Activated effector memory CD4-positive, alpha-beta T cell treated with anti-CD3 and anti-CD28 coated beads, Interleukin-2, amount 50 U/mL, for 16 hours (primary cell): ENCODE measurements around the gene PRKAR1B.
"Not testable (repeated sequence)": the region's sequence is repeated elsewhere in the genome, so short reads cannot be mapped to it uniquely, and the experiment has no call there.

Experiments used
- DNase-seq: peaks from one replicate; pipeline ENCODE4 v3.0.0-alpha.2; 2020

Gene PRKAR1B

GRCh38 chr7:551615-551970, 175.5 kb downstream of the PRKAR1B start:
- not testable (repeated sequence) for DNase-seq

DNA sequence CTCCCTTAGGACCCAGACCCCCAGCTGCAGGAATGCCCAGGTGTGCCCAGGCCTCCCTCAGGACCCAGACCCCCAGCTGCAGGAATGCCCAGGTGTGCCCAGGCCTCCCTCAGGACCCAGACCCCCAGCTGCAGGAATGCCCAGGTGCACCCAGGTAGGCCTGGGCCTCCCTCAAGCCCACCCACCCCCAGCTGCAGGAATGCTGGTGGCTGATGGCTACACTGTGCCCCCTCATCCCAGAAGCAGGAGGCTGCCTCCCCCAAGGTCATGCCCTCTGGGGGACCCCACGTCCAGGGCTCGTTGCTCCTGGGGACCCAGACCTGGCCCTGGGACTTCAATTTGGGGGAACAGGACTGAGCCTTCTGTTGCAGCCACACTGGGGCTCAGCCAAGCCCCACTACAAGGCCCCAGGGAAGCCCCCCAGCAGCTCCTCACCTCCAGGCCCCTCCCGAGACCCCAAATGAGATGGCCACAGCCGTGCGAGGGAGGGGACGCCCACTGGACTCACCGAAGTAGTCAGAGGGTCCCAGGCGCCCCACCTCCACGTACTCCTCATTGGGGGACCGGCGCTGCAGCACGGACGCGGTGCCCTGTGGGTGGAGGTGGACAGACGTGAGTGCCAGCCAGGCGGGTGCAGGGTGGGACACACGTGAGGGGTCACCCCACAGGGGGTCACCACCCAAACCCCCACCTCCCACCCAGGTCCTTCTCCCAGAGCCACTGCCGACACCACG, 176.0 kb downstream of the PRKAR1B start:
- no peak for DNase-seq

GRCh38 chr7:549891-550625, 177.0 kb downstream of the PRKAR1B start:
- DNase-seq = no peak

DNA sequence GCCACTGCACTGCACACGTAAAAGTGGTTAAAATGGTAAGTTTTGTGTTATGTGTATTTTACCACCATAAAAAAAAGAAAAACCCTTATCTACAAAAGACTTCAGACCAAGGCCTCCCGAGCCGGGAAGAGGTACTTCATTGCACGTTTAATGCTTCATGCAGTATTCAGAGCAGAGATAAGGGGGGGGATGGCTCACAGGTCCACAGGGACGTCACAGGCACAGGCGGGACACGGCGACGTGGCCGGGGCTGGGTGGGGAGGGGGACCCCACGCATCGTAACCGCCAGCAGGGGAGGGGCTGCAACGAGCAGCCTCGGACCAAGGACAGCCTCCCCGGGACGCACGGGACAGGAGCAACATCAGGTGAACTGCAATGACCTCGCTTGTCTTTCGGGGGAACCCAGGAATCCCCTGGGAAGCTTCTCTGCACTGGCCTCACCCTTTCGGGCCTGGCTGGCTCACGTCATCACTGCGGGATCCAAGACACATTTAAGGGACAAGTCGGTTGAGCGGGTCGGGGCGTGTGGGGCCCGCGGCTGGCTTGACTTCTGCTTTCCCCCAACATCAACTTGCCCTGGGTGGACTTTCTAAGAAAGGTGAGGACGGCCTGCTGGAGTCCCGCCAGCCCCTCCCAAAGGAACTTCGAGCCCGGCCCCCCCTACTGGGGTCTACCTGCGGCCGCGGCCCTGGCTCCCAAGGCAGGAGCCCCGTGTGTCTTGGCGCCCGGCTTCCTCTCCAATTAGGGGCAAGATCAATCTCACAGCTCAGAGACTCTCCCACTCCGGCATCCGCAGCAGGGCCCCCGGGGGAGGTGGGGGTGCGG, 177.8 kb downstream of the PRKAR1B start:
- no peak for DNase-seq

- DNase-seq = no peak
Observed at GRCh38 chr7:548401-548800, 178.7 kb downstream of the PRKAR1B start.

DNA sequence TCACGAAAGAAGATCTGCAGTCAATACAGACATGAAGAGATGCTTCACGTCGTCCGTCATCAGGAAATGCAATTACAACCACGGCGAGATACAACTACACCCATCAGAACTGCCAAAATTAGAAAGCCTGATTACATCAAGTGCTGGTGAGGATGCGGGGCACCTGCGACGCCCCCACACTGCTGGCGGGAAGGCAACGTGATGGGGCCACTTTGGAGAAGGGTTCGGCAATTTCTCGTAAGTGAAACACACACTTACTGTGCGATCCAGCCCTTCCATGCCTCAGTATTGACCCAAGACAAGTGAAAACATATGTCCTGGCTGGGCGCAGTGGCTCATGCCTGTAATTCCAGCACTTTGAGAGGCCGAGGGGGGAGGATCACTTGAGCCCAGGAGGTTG, 181.6 kb downstream of the PRKAR1B start:
- DNase-seq = no peak

GRCh38 chr7:544338-545221, 182.5 kb downstream of the PRKAR1B start:
- DNase-seq = no peak

- no peak for DNase-seq
Observed at GRCh38 chr7:543501-544337, 183.4 kb downstream of the PRKAR1B start.

- no peak for DNase-seq
Observed at GRCh38 chr7:542713-543500, 184.2 kb downstream of the PRKAR1B start.

DNA sequence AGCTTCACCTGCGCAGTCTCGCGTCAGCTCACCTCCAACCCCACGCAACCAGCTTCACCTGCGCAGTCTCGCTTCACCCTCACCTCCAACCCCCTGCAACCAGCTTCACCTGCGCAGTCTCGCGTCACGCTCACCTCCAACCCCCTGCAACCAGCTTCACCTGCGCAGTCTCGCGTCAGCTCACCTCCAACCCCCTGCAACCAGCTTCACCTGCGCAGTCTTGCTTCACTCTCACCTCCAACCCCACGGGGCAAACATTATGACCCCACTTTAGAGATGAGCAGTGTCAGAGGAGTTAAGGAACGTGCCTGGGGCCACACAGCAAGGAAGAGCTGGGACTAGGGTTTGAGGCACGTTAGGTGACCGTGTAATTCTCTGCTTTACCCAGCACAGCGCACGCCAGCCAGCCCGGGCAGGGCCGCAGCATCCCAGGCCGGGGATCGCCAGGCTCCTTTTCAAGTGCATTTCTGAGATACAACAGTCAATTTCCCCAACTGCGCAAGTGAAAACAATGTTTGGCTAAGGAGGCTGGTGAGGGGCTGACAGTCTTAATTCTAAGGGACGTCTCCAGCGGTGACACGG, 184.9 kb downstream of the PRKAR1B start:
- DNase-seq = no peak

DNA sequence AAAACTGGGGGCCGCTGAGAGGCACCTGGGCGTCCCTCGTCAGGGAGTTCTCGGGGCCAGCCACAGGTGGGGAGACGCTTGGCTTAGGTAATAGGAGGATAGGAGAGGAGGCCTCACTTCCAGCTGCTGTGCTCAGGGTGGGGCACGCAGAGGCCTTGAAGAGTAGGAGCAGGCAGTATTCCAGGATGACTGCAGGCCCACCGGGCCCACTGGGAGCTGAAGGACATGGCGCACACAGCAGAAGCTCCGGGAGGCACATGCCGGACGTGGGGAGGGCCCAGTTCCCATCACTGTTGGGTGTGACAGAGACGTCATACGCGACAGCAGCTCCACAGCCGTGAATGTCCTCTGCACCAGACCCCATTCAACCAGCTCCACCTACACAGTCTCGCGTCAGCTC, 185.4 kb downstream of the PRKAR1B start:
- DNase-seq = no peak

DNA sequence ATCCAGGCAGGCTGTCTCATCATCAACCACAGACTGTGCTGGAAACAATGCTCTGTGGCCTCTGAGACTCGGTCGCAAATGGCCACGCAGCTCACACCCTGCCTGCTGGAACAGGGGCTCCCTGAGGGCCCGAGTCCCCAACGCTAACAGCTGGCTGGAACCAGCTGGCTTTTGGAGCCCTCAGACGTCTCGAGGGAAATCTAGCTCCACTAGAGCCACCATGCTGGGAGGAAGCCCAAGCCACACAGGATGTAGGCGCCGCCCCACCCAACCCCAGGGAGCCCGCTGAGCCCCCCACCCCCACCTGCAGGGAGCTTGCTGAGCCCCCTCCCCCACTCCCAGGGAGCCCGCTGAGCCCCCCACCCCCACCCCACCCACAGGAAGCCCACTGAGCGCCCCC, 186.1 kb downstream of the PRKAR1B start:
- DNase-seq = no peak

DNA sequence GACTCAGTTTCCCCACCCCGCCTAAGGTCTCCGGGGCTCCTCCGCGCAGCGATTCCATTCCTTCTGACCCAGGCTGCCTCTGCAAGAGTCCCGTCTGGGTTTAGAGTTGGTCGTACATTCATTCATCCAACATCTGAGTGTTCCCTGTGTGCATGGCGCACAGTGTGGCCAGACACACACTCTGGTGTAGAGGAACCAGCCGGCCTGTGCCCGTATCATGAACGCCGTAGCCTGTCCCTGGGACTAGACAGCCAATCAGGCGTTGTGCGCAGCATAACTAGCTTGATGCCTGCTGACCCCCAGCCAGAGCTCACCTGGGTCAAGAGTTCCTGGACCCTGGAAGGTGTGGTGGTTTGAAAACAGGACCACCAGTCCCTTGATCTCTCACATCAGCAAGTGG, 186.5 kb downstream of the PRKAR1B start:
- no peak for DNase-seq

GRCh38 chr7:539731-540411, 187.2 kb downstream of the PRKAR1B start:
- no peak for DNase-seq

DNA sequence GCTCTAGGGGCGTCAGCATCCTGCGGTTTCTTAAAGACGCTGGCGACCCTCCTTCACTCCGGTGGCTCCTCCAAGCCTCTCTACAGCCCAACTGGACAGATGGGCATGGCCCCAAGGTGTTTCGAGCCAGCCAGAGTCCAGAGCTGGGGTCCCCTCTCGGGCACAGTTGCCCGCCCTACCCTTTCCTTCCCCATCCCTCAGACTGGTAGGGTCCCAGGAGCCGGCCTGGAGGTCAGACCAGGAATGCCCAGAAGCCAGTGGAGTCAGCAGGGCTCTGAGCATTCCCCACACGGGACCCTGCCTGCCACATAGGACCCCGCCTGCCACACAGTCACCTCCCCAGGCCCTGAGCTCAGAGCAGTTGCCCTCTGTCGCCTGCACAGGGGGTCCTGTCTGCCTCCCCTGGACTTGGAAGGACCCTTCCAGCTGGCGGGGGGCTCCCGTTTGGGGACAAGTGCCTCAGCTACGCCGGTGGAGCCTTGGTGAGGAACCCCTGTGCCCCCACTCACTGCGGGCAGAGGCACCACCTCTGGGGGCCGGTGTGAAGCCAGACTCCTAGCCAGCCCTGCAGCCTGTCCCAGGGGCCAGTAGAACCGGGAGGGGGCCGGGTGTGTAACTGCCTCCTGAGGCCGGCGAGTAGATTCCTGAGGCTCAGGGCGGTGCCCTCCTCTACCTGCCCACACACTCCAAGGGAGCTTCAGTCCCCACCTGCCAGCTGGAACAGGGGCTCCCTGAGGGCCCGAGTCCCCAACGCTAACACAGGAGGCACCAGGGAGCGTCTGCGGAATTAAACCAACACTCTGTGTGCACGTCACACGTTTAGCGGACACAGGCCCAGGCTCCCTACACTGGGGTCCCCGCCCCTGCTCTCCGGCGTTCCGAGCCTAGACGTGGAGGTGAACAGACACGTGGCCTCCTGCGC, 188.1 kb downstream of the PRKAR1B start:
- DNase-seq = no peak

- no peak for DNase-seq
Observed at GRCh38 chr7:537911-538634, 189.0 kb downstream of the PRKAR1B start.

DNA sequence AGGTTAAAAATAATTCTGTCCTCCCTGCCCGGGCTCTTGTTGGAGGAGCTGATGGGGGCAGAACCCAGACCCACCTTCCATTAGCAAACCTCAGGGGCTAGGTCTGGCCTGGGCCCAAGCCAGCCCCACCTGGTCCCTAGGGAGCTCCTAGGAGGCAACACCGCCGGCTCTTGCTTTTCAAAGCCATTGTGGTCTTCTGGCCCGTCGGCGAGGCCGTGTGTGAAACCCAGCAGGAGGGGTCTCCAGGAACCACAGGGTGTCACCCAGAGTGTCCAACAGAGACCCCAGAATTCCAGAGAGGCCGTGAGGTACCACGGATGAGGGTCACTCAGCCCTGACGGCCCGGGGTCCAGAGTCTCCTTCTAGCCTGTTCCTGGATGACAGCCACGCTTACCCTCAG, 190.8 kb downstream of the PRKAR1B start:
- no peak for DNase-seq

- no peak for DNase-seq
Observed at GRCh38 chr7:534959-535358, 192.1 kb downstream of the PRKAR1B start.
